GM19351 (cell line): ENCODE measurements around the gene FBXW9.
A peak's percentile ranks its signal among the peaks of the same experiment; 100 is the strongest.
"Not testable (repeated sequence)": the region's sequence is repeated elsewhere in the genome, so short reads cannot be mapped to it uniquely, and the experiment has no call there.

ENCODE experiments used
- ATAC-seq: cut with Tn5 transposase; IDR thresholded peaks from one replicate; pipeline ENCODE4 v1.9.1; 2021; ENCODE audit warnings: mild to moderate bottlenecking, moderate library complexity; ENCODE audit not compliant: unreplicated experiment

Gene FBXW9

DNA sequence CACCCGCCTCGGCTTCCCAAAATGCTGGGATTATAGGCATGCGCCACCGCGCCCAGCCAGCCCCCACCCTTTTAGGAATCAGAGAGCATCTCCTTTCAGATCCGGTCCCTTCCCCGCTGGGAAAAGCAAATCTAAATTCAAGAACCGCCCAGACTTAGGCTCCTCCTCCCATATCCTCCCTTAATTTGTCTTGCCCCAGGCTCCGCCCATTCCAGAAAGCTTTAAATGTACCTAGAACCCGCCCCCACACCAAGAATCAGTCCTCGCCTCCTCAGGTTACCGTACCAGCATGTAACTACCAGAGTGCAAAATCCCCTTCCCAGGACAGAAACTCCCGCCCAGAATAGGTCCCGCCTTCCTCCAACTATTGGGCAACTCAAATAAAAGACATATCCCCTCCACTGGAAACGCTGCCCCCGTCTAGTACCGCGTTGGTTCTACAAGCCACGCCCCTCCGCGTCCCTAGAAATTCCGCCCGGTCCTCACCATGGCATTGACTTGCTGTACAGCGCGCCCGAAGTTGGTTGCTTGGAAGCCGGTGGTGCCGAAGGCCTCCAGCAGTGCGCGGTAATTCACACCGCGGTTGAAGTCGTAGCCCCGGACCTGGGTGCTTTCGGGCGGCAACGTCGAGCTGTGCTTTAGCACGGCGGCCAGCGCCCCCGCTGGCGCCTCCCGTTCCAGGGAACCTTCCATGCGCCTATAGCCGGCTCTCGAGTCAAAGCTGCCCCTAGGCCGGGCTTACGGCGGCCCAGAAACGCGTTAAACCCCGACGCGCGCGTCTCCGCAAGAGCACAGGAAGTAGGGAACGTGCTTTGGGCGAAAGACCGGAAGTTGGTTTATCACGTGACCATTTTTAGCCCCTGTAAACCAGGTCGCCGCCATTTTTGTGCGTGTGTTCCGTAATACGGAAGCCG, 15.1 kb downstream of the FBXW9 start, which contains the start of gene DHPS:
DHPS (minus strand) TSS at position 807 of the 914 bp plus-strand sequence; CDS start at position 693, 114 bp downstream.
- peak; percentile 66 for ATAC-seq

DNA sequence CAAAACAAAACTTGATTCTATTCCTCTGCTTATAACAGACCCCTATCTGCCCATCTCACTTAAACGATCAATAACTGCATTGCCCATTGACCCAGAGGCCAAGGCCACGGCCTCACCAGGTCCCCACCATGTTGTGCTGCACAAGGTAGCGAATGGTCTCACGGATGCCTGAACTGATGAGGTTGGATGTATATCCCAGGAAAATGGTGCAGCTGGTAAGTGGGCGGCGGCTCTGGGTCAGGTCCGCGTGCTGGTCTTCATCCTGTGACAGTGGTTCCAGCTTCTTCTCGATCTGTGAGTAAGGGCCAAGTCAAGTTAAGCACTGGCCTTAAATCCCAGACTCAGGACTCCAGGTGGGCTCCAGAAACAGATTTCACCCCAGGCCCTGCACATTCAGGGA, 16.4 kb downstream of the FBXW9 start:
- no peak for ATAC-seq

DNA sequence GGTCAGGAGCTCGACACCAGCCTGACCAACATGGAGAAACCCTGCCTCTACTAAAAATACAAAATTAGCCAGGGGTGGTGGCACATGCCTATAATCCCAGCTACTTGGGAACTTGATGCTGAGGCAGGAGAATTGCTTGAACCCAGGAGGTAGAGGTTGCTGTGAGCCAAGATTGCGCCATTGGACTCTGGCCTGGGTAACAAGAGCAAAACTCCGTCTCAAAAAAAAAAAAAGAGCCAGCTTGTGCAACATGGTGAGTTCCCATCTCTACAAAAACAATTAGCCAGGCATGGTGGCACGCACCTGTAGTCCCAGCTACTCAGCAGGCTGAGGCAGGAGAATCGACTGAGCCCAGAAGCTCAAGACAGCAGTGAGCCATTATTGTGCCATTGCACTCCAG, 18.4 kb downstream of the FBXW9 start:
- not testable (repeated sequence) for ATAC-seq

DNA sequence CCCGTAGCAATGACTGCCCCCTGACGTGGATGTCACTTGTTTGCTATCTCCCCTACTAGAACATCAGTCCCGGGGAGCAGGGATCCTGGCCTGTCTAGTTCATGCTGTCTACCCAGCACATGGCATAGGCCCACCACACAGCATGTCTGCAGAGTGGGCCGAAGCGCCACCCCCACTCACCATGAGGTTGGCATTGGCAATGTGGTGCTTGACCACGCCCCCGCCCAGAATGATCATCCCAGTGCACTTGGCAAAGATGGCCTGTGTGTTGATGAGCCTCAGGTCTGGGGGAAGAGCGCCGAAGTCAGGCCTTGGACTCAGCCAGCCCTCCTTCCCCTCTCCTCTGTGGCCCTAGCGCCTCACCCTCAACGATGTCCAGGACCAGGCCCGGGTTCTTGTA, 19.5 kb downstream of the FBXW9 start:
- ATAC-seq = no peak

DNA sequence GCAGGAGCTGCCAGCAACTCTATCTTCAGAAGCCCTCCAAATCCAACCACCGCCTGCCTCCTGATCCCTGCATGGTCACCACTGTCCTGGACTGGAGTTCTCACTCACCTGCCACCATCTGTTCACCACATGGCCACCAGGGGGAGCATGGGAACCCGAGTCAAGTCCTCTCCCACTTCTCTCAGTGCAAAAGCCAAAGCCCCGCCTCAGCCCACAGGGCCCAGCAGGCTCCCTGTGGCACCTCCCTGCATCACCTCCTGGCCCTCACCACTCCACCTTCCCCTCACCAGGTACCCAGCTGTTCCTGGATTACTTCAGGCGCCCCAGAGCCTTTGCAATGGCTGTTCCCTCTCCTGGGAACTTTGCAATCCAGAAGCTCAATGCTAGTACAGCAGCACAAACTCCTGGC, 20.0 kb downstream of the FBXW9 start:
- no peak for ATAC-seq

DNA sequence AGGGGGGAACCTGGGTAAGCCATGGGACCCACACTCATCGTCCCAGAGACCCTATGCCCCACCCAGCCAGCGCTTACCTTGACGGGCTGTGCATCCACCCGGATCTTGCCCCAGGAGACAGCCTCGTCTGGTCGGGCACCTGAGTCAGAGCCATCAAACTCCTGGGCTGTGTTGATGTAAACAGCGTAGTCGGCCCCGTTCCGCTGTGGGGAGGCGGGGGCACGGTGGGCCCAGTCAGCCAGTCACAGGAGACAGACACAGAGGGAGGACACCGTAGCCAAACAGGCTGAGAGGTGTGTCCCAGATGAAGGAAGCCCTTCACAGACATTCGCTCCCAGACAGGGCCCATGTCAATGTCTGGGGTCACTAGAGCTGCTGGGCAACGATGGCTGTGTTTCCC, 20.5 kb downstream of the FBXW9 start:
- ATAC-seq = no peak

DNA sequence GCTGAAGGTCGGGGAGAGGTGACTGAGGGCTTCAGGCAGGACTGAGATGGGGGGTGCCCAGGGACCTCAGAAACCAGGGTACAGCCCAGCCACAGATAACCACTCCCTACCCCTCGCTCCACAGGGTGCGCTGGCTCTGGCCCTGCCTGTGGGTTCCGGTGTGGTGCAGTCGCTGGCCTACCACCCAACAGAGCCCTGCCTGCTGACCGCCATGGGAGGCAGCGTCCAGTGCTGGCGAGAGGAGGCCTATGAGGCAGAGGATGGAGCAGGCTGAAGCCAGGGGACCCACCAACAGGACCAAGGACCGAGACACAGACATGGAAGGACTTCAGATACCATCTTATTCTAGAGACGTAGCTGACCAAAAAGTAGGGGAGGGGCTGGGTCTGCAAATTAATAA, 21.0 kb downstream of the FBXW9 start:
- ATAC-seq = no peak

DNA sequence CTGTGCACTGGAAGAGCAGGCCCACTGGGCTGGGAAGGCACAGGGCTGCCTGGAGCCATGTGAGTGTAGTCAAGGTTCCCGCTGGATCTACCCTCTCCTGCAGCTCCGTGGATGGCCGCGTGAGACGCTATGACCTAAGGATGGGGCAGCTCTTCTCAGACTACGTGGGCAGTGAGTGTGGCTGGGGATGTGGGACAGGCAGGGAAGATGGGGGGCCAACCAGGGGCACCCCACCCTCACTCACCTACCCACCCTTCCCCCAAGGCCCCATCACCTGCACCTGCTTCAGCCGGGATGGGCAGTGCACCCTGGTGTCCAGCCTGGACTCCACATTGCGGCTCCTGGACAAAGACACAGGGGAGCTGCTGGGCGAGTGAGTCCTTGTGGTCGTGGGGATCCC, 23.7 kb downstream of the FBXW9 start:
- ATAC-seq = no peak

DNA sequence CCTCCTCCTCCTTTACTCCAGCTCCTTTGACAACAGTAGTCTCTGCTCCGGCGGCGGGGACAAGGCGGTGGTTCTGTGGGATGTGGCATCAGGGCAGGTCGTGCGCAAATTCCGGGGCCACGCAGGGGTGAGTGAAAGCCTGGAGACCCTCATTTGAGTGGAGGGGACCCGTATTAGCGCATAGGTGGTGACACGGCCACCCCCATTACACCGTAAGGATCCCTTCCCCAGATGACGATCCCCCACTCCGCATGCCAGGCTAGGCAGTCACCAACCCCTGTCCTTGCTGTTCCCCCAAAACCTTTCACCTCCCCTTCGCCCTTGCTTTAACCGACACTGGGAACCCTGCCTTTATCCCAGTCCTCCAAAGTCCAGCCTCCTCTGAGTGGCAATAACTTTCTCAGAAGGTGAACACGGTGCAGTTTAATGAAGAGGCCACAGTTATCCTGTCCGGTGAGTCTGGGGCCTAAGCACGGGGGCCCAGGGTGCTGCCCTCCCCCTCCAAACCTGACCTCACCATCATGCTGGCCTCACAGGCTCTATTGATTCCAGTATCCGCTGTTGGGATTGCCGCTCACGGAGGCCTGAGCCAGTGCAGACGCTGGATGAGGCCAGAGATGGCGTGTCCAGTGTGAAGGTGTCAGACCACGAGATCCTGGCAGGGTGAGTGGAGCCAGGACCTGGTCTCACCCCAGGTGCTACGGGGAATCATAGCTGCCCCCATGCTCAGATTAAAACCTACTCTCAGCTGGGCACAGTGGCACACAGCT, 26.1 kb downstream of the FBXW9 start:
- ATAC-seq = no peak

DNA sequence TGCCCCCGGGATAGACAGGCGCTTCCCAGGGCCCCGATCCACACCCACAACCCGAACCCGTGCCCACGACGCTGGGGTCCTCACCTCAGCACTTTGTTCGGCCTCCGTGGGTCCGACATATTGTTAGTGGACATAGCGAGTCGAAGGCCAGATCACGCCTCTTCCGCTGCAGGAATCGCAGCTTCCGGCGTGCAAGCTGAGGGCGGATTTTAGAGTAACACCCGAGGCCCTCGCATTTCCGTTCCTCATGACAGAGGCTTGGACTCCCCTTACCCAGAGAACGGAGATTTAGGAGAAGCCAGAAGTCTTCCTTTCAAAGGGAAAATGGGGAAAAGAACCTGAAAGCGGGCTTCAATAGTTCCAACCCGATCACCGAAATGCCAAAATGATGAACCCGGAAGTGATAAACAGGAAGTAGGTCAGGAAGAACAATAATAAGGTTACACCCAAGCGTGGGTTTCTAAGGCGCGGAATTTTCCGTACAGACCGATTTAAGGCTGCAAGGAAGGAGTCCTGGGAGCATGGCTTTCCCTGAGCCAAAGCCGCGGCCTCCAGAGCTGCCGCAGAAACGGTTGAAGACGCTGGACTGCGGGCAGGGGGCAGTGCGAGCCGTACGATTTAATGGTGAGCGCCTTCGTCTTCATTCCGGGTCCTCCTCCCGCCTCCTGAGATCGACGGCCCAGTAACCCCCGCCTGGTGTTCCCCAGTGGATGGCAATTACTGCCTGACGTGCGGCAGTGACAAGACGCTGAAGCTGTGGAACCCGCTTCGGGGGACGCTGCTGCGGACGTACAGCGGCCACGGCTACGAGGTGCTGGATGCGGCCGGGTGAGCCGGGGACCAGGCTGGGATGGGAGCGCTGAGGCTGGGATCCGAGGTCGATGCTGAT, 26.9 kb downstream of the FBXW9 start:
- no peak for ATAC-seq

DNA sequence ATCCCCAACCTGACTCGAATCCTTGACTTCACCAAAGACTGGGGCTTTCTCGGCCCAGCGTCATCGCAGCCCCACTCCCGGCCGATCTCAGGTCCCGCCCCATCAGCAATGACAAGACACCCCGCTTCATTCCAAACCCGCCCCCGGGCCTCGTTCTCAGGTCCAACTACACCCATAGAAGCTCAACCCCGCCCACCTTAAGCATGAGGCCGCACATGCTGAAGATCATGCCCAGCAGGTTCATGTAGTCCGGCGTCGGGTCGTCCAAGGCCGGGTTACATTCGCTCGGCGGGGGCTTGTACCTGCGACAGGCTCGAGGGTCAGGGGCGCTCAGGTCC, 27.5 kb downstream of the FBXW9 start:
- ATAC-seq = no peak

DNA sequence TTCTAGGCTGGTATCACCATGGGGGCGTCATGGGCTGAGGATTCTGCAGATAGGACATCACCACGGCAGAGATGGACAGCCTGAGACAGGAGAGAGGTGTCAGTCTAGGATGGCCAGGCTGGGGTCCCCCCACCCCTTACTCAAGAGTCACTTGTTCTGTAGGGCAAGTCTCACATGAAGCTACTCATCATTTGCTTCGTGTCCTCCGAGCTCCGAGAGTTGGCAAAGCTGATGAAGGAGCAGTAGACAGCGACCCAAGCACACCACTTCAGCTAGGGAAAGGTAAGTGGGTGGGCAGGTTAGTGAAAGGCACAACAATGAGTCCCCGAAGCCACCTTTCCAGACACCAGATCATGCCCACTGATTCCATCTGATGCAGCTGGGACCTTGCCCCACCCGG, 28.1 kb downstream of the FBXW9 start:
- no peak for ATAC-seq

DNA sequence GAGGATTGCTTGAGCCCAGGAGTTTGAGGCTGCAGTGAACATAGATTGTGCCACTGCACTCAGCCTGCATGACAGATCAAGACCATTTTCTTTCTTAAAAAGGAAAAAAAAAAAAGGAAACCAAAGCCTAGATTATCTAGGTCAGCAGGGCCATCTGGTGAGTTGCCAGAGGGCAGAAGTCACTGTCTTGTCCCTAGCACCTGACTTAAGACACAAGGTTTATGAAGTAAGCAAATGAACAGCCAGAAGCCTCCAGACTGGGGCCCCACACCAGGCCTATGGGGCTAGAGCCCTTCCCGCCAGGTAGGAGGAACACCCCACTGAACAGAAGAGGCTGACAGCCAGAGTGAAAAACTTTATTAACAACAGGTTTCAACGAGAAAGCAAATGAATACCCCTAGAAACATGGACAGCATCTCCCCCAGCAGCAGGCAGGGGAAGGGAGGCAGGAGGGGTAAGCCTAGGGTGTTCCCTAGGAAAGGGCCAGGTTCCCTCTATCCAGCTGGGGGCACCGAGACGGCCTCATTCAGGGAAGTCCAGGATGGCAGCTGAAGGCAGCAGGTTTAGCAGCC, 28.6 kb downstream of the FBXW9 start:
- ATAC-seq = no peak

DNA sequence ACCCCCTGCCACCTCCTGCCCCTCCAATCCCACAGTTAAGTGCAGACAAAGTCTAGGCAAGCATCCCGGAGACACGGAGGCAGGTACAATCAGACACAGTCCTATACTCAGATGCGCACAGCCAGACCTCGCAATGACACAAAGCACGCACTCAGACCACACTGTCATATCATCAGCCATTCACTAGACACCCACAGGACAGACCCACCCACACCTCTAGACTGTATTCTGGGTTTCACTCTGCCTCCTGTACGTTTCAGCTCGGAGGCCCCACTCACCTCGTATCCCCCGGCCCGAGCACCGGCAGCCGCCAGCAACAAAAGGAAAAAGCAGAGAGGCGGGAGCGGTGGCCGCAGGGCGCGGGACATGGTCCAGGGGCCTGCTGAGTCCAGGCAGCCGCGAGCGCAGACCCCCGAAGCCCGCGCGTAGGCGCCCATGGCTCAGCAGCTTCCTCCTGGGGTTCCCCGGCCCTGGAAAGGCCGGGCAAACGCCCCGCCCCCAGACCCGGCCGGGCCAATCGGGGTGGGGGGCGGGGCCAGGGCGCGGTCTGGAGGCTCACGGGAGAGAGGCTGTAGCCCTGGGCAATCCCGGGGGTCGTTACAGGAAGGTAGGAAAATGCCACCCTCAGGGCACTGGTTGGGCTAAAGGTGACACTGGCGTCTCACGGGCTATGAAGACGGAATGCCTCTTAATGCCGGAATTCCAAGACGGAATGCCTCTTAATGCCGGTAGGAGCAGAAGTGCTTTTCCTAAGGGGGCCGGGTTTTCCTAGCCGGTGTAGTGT, 30.0 kb downstream of the FBXW9 start, which contains the start of the genes MAN2B1 and WDR83:
MAN2B1 (minus strand) TSS at position 478 of the 784 bp plus-strand sequence; CDS start at position 437, 41 bp downstream.
WDR83 (plus strand) TSS at position 543 of the 784 bp plus-strand sequence. CDS start 2,984 bp downstream, outside the sequence.
- no peak for ATAC-seq

DNA sequence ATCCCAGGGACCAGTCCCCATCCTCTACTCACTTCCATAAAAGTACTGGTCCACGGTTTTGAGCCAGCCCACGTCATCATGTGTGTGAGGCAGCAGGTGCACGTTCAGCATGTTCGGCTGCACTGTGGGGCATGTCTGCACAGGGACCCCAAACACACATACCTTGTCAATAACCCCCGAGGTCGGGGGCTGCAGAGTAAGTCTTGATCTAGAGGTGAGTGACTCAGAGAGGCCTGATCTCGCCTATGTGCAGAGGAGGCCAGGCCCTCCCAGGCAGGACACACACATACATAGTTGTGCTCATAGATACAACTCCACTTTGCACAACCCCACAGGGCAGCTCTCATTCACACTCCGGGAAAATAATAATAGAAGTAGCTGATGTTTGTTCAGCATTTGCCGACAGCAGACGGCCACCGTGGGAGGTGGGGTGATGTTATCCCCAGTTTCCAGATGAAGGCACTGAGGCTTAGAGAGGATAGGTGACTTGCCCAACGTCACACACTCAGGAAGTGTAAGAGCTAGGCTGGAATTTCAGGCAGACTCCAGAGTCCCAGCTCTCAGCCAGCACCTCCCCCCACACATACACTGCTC, 30.7 kb downstream of the FBXW9 start:
- no peak for ATAC-seq

DNA sequence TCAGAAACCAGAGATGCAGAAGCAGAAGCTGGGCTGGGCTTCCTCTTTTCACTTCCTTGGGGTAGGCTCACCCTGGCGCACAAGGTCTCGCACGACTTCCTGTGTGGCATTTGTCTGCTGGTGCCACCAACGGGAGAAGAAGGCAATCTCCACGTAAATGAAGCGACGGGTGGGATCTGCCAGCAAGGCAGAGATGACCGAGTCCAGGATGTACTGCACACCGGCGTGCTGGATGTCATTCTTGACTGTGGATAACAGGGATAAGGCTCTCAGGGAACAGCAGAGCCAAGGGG, 31.2 kb downstream of the FBXW9 start:
- ATAC-seq = no peak

DNA sequence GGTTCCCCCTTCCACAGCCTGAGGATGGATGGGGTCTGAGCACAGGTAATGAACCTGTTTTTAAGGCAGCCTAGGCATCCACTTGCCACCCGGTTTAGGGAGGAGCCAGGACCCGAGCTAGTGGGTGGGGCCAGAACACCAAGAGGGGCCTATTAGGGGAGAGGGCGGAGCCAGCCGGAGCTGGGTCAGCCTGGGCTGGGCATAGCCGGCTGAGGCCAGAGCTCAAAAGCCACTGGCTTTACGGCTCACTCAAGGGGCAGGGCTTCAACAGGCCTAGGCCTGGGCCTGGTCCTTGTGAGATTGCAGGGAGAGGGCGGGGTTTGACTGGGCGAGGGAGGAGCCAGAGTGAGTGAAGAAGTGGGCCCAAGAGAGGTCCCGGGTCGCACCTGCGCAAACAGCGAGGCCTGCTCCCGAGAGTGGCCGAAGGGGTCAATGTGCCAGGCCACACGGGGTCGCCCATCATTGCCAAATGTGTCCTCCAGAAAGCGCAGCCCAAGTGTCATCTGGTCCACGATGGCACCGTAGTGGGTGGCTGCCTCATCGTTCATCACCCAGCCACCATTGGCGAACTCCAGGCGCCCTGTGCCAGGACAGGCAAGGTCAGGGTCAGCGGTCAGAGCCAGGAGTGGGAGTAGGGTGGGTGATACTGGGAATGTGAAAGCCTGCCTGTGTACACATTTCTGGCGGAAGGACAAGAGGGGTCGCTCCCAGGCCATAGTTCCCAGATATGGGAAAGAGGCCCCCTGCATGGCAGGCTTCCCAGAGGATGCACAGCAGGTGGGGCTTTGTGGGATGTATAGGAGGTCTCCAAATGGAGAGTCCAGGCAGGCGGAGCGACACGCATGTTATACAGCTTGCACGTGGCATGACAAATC, 31.8 kb downstream of the FBXW9 start:
- ATAC-seq = no peak

DNA sequence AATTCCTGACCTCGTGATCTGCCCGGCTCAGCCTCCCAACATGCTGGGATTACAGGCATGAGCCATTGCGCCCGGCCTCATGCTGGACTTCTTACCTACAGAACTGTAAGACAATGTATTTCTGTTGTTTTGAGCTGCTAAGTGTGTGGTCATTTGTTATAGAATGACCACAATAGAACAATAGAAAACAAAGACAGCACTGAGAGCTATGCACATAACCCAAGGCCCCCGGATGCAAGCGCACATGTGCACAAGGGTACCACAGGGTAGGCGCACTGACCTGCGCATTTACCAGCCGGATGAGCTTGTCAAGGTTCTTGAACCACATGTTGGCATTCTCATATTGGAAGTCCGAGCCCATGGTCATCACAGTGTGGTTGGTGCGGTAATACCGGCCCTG, 35.5 kb downstream of the FBXW9 start:
- no peak for ATAC-seq

DNA sequence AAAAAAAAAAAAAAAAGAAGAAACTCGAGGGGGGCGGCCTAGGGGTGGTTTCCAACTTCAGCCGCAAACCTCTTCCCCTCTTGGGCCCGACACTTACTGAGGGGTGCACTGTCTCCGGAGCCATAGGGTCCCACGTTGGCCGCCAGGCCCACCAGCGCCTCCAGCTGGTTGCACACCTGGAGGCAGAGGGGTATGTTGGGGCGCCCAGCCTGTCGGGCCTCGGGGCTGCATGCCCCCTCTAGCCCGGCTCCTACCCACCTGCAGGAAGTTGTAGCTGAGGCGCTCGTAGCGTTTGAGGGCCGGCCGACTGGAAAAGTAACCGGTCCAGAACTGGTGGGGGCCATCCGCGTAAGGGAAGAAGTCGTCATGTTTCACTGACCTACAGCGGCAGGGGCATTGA, 38.5 kb downstream of the FBXW9 start:
- no peak for ATAC-seq
